HCT116 (cell line): ENCODE results near the gene REEP3. TPM values are rescaled to one million over a fixed set of nuclear protein-coding genes. Genes with fewer than 3 reads are reported as not detected.

Source experiments
- ATAC-seq: fragments of 200-7000 bp; cut with Tn5 transposase; 2 replicates; pipeline ENCODE4 v1.9.1; 2020; ENCODE audit warnings: mild to moderate bottlenecking, moderate library complexity
- BruUV-seq: library from RNA; stranded (reverse); fragments of 400-500 nt; replicated peaks from 2 replicates; lab custom pipeline; 2021; lab: Mats Ljungman, UMichigan
- CTCF ChIA-PET: fragments of 300-600 bp; sonication (Branson Sonifier 250); formaldehyde crosslinking; loops from one replicate; lab custom pipeline; 2021; ENCODE audit warnings: antibody characterized with exemption; lab: Charles Lee
- POLR2A ChIA-PET: fragments of 300-600, 350-600 bp; sonication (Branson Sonifier 250); formaldehyde crosslinking; loops from one replicate; lab custom pipeline; 2021; ENCODE audit warnings: antibody characterized with exemption; lab: Charles Lee
- RAD21 ChIA-PET, 2 experiments: fragments of 300-600 bp; sonication (Branson Sonifier 250); formaldehyde crosslinking; loops; one replicate each; lab custom pipeline; 2023; ENCODE audit warnings: low total read pairs in 2 of 2; ENCODE audit not compliant: uncharacterized antibody in 2 of 2, unreplicated experiment in 2 of 2, low non-redundant PET in 1 of 2; lab: Charles Lee
- DNase-seq: peaks from one replicate; pipeline ENCODE4 v3.0.0-alpha.2; 2010; ENCODE audit warnings: low read depth, low spot score
- H2AFZ ChIP-seq: fragments of 200-600 bp; shearing (Covaris generic), sonication (generic); 2 replicates; pipeline ENCODE4 v1.6.1; 2017; ENCODE audit warnings: low read depth, mixed run types, mixed read lengths, antibody characterized with exemption, low read length; ENCODE audit not compliant: poor library complexity, severe bottlenecking
- H3K27ac ChIP-seq: 2 replicates; pipeline ENCODE4 v1.5.1; 2012; ENCODE audit warnings: low read depth, low read length
- H3K27me3 ChIP-seq: fragments of 200-600 bp; sonication (generic); 2 replicates; pipeline ENCODE4 v1.6.1; 2016; ENCODE audit warnings: mixed run types, low read length, mixed read lengths; ENCODE audit not compliant: insufficient read depth
- H3K36me3 ChIP-seq, 2 experiments: fragments of 200-500 bp in 1 of 2; fragments of 200-600 bp in 1 of 2; sonication (Bioruptor generic) in 1 of 2; sonication (generic) in 1 of 2; 2 replicates each; pipeline versions ENCODE4 v1.5.1 to v1.6.1; 2014 to 2016; ENCODE audit warnings: low read length in 2 of 2, inconsistent platforms in 1 of 2, mixed read lengths in 1 of 2, mixed run types in 1 of 2; ENCODE audit not compliant: insufficient read depth in 2 of 2, control insufficient read depth in 1 of 2
- H3K4me1 ChIP-seq, 2 experiments: fragments of 200-600 bp in 1 of 2; sonication (generic) in 1 of 2; 2 replicates each; pipeline versions ENCODE4 v1.5.1 to v1.6.1; 2012 to 2017; ENCODE audit warnings: low read length in 2 of 2, inconsistent platforms in 1 of 2, mild to moderate bottlenecking in 1 of 2, mixed read lengths in 1 of 2, mixed run types in 1 of 2, moderate library complexity in 1 of 2; ENCODE audit not compliant: insufficient read depth in 2 of 2, control insufficient read depth in 1 of 2
- H3K4me2 ChIP-seq: fragments of 200-600 bp; sonication (generic); 2 replicates; pipeline ENCODE4 v1.6.1; 2017; ENCODE audit warnings: mixed run types, low read length, mixed read lengths
- H3K4me3 ChIP-seq, 2 experiments: fragments of 200-600 bp in 1 of 2; sonication (generic) in 1 of 2; replicated peaks in 1 of 2; 2 replicates each; pipeline ENCODE4 v1.5.1; 2011 to 2016; ENCODE audit warnings: low read length in 2 of 2, control low read depth in 1 of 2, low read depth in 1 of 2, mild to moderate bottlenecking in 1 of 2, mixed read lengths in 1 of 2, mixed run types in 1 of 2
- H3K79me2 ChIP-seq: fragments of 200-600 bp; sonication (generic); 2 replicates; pipeline ENCODE4 v1.6.1; 2017; ENCODE audit warnings: mild to moderate bottlenecking, mixed run types, low read length, moderate library complexity, mixed read lengths; ENCODE audit not compliant: insufficient read depth
- H3K9ac ChIP-seq: fragments of 200-600 bp; sonication (generic); 2 replicates; pipeline ENCODE4 v1.6.1; 2016; ENCODE audit warnings: low read length, mixed read lengths
- H3K9me2 ChIP-seq: fragments of 200-600 bp; sonication (generic), shearing (Covaris generic); 2 replicates; pipeline ENCODE4 v1.6.1; 2017; ENCODE audit warnings: mixed run types, mild to moderate bottlenecking, moderate library complexity; ENCODE audit not compliant: insufficient read depth
- H3K9me3 ChIP-seq, 2 experiments: fragments of 200-500 bp in 1 of 2; fragments of 200-600 bp in 1 of 2; sonication (Bioruptor generic) in 1 of 2; sonication (generic) in 1 of 2; 2 replicates each; pipeline ENCODE4 v1.6.1; 2014 to 2017; ENCODE audit warnings: low read length in 2 of 2, mixed read lengths in 2 of 2, inconsistent platforms in 1 of 2, low read depth in 1 of 2, mild to moderate bottlenecking in 1 of 2, mixed run types in 1 of 2, moderate library complexity in 1 of 2; ENCODE audit not compliant: control insufficient read depth in 1 of 2, insufficient read depth in 1 of 2
- H4K20me1 ChIP-seq: fragments of 200-600 bp; sonication (generic), shearing (Covaris generic); 2 replicates; pipeline ENCODE4 v1.6.1; 2017; ENCODE audit warnings: mixed run types, mild to moderate bottlenecking, moderate library complexity; ENCODE audit not compliant: insufficient read depth
- CEBPB ChIP-seq: IDR thresholded peaks from 2 replicates; pipeline ENCODE4 v1.6.1; 2012; ENCODE audit warnings: low read depth
- EGR1 ChIP-seq: IDR thresholded peaks from 2 replicates; pipeline ENCODE4 v1.6.1; 2012; ENCODE audit warnings: low read depth
- EZH2phosphoT487 ChIP-seq: fragments of 200-600 bp; IDR thresholded peaks from 2 replicates; pipeline ENCODE4 v1.6.1; 2018; ENCODE audit warnings: antibody characterized with exemption, borderline replicate concordance
- FOSL1 ChIP-seq: IDR thresholded peaks from 2 replicates; pipeline ENCODE4 v1.6.1; 2012; ENCODE audit warnings: low read depth
- SIN3A ChIP-seq: IDR thresholded peaks from 2 replicates; pipeline ENCODE4 v1.6.1; 2012; ENCODE audit warnings: low read depth
- SRF ChIP-seq: IDR thresholded peaks from 2 replicates; pipeline ENCODE4 v1.6.1; 2012; ENCODE audit warnings: low read depth
- ZBTB33 ChIP-seq: IDR thresholded peaks from 2 replicates; pipeline ENCODE4 v1.6.1; 2011; ENCODE audit warnings: mild to moderate bottlenecking, low read length, moderate library complexity; ENCODE audit not compliant: insufficient replicate concordance; ENCODE audit errors: extremely low read depth
- ZFX ChIP-seq: fragments of 450-650 bp; IDR thresholded peaks from 2 replicates; pipeline ENCODE4 v1.6.1; 2017
- ZNF274 ChIP-seq: fragments of 200-500 bp; sonication (Bioruptor generic); IDR thresholded peaks from 2 replicates; pipeline ENCODE4 v1.6.1; 2014; ENCODE audit warnings: mild to moderate bottlenecking, low read depth, low read length, inconsistent platforms
- intact Hi-C: fragments of 100-400 bp; cut with micrococcal nuclease; formaldehyde crosslinking; loops from 2 replicates; pipeline ENCODE4 v1.10.0; 2022
- total RNA-seq: library from RNA; stranded (reverse); gene quantifications from one replicate; pipeline ENCODE4 v1.2.1, GENCODE V29; 2021; ENCODE audit not compliant: unreplicated experiment
- TF ChIP-seq, protein P1 (sequence below), 3 experiments: fragments of 200-600 bp in 1 of 3; sonication (generic) in 1 of 3; IDR thresholded peaks in 2 of 3; conservative IDR thresholded peaks in 1 of 3; 2 replicates each; pipeline ENCODE4 v1.5.1; 2012 to 2017; ENCODE audit warnings: low read depth in 2 of 3, low read length in 2 of 3, antibody characterized with exemption in 1 of 3, borderline replicate concordance in 1 of 3, control low read depth in 1 of 3, mild to moderate bottlenecking in 1 of 3, mixed read lengths in 1 of 3, mixed run types in 1 of 3, moderate library complexity in 1 of 3; ENCODE audit not compliant: insufficient read depth in 1 of 3
- TF ChIP-seq, protein P2 (sequence below): IDR thresholded peaks from 2 replicates; pipeline ENCODE4 v1.6.1; 2012; ENCODE audit warnings: low read depth

Gene REEP3
- total RNA-seq, 1 experiment from 2014 or later, result 41.3 TPM

DNA sequence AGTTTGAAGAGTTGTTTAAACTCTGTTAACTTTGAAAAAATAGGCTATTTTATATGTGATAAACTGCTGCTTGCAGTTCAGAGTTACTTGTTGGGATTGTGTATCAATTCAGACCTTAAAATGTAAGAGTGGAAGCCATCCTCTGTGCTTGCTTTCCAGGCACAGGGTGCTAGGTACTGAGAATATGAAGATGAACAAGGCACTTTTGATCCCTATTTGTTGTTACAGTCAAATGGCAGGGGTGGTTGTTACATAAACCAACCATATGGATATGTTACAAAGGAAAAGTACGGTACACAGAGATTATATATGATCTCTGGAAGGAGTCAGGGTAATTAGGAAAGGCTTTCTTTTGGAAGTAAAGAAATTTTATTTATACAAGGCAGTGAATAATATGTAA lies 63.8 kb downstream of the REEP3 start:
- Histone ChIP-seq H4K20me1 (no peaks in the 10 kb centered on the region), H3K9ac (no peak overlapping the region), H3K36me3 (no peaks in the 10 kb centered on the region), H2AFZ (no peak overlapping the region), H3K79me2 (peaks cover 33% of the 10 kb centered on the region), H3K4me1 (peaks cover 2 to 6% of the 10 kb centered on the region in 2 experiments), H3K4me3 (no peak overlapping the region), H3K27ac (no peak overlapping the region), H3K9me3 (no peaks in the 10 kb centered on the region), H3K27me3 (no peaks in the 10 kb centered on the region), H3K4me2 (no peak overlapping the region), H3K9me2 (no peaks in the 10 kb centered on the region)
- ChIA-PET RAD21 (no interaction called here), POLR2A (no interaction called here), CTCF (no interaction called here)
- no peak for TF ChIP-seq SIN3A
- TF ChIP-seq, protein P1, sequence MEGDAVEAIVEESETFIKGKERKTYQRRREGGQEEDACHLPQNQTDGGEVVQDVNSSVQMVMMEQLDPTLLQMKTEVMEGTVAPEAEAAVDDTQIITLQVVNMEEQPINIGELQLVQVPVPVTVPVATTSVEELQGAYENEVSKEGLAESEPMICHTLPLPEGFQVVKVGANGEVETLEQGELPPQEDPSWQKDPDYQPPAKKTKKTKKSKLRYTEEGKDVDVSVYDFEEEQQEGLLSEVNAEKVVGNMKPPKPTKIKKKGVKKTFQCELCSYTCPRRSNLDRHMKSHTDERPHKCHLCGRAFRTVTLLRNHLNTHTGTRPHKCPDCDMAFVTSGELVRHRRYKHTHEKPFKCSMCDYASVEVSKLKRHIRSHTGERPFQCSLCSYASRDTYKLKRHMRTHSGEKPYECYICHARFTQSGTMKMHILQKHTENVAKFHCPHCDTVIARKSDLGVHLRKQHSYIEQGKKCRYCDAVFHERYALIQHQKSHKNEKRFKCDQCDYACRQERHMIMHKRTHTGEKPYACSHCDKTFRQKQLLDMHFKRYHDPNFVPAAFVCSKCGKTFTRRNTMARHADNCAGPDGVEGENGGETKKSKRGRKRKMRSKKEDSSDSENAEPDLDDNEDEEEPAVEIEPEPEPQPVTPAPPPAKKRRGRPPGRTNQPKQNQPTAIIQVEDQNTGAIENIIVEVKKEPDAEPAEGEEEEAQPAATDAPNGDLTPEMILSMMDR (IDR thresholded peaks at IDR 0.05 in 2 of 3, conservative IDR thresholded peaks at IDR 0.05 in 1 of 3; ENCODE audit: borderline replicate concordance in 1 of 3, insufficient read depth in 1 of 3, low read depth in 2 of 3, low read length in 2 of 3), result no peak
- TF ChIP-seq EZH2phosphoT487, result no peak
- TF ChIP-seq SRF, result no peak
- no peak for TF ChIP-seq ZNF274
- TF ChIP-seq FOSL1, result no peak
- TF ChIP-seq, protein P2, sequence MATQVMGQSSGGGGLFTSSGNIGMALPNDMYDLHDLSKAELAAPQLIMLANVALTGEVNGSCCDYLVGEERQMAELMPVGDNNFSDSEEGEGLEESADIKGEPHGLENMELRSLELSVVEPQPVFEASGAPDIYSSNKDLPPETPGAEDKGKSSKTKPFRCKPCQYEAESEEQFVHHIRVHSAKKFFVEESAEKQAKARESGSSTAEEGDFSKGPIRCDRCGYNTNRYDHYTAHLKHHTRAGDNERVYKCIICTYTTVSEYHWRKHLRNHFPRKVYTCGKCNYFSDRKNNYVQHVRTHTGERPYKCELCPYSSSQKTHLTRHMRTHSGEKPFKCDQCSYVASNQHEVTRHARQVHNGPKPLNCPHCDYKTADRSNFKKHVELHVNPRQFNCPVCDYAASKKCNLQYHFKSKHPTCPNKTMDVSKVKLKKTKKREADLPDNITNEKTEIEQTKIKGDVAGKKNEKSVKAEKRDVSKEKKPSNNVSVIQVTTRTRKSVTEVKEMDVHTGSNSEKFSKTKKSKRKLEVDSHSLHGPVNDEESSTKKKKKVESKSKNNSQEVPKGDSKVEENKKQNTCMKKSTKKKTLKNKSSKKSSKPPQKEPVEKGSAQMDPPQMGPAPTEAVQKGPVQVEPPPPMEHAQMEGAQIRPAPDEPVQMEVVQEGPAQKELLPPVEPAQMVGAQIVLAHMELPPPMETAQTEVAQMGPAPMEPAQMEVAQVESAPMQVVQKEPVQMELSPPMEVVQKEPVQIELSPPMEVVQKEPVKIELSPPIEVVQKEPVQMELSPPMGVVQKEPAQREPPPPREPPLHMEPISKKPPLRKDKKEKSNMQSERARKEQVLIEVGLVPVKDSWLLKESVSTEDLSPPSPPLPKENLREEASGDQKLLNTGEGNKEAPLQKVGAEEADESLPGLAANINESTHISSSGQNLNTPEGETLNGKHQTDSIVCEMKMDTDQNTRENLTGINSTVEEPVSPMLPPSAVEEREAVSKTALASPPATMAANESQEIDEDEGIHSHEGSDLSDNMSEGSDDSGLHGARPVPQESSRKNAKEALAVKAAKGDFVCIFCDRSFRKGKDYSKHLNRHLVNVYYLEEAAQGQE, result no peak
- TF ChIP-seq ZFX, result no peak
- TF ChIP-seq CEBPB, result no peak
- no peak for TF ChIP-seq ZBTB33
- TF ChIP-seq EGR1, result no peak
- ATAC-seq (no peak), DNase-seq (no peak)
- intact Hi-C loops, result no loop called here
- no TSS peak for BruUV-seq
